Measurements from ENCODE around the gene AGBL1. TPM values are rescaled to one million over a fixed set of nuclear protein-coding genes. Genes with fewer than 3 reads are reported as not detected.
"Not testable (repeated sequence)": the region's sequence is repeated elsewhere in the genome, so short reads cannot be mapped to it uniquely, and the experiment has no call there.

Gene AGBL1
- total RNA-seq, 1 donor from 2014 or later, result not detected

- DNase-seq (ENCODE audit: low spot score), result no peak
Observed at GRCh38 chr15:86399041-86399954, 319.6 kb downstream of the AGBL1 start.

- no peak for DNase-seq (ENCODE audit: low spot score)
Observed at GRCh38 chr15:86403221-86403620, 323.6 kb downstream of the AGBL1 start.

GRCh38 chr15:86403914-86404583, 324.4 kb downstream of the AGBL1 start:
- DNase-seq (ENCODE audit: low spot score), result no peak

GRCh38 chr15:86408261-86408660, 328.6 kb downstream of the AGBL1 start:
- no peak for DNase-seq (ENCODE audit: low spot score)

GRCh38 chr15:86411916-86412315, 332.2 kb downstream of the AGBL1 start:
- DNase-seq (ENCODE audit: low spot score), result no peak

- no peak for DNase-seq (ENCODE audit: low spot score)
Observed at GRCh38 chr15:86413191-86413590, 333.5 kb downstream of the AGBL1 start.

- DNase-seq (ENCODE audit: low spot score), result no peak
Observed at GRCh38 chr15:86425746-86426145, 346.1 kb downstream of the AGBL1 start.

- DNase-seq (ENCODE audit: low spot score), result no peak
Observed at GRCh38 chr15:86432861-86433260, 353.2 kb downstream of the AGBL1 start.

- no peak for DNase-seq (ENCODE audit: low spot score)
Observed at GRCh38 chr15:86433983-86434382, 354.3 kb downstream of the AGBL1 start.

GRCh38 chr15:86439614-86440013, 359.9 kb downstream of the AGBL1 start:
- no peak for DNase-seq (ENCODE audit: low spot score)

- no peak for DNase-seq (ENCODE audit: low spot score)
Observed at GRCh38 chr15:86444527-86444926, 364.9 kb downstream of the AGBL1 start.

GRCh38 chr15:86445579-86446252, 366.0 kb downstream of the AGBL1 start:
- no peak for DNase-seq (ENCODE audit: low spot score)

GRCh38 chr15:86446253-86446640, 366.6 kb downstream of the AGBL1 start:
- no peak for DNase-seq (ENCODE audit: low spot score)

GRCh38 chr15:86465470-86466039, 385.9 kb downstream of the AGBL1 start:
- DNase-seq (ENCODE audit: low spot score), result not testable (repeated sequence)

- no peak for DNase-seq (ENCODE audit: low spot score)
Observed at GRCh38 chr15:86481720-86482119, 402.0 kb downstream of the AGBL1 start.

GRCh38 chr15:86483936-86484335, 404.3 kb downstream of the AGBL1 start:
- no peak for DNase-seq (ENCODE audit: low spot score)

- DNase-seq (ENCODE audit: low spot score), result no peak
Observed at GRCh38 chr15:86488046-86488445, 408.4 kb downstream of the AGBL1 start.

GRCh38 chr15:86489981-86490380, 410.3 kb downstream of the AGBL1 start:
- no peak for DNase-seq (ENCODE audit: low spot score)

GRCh38 chr15:86491118-86491517, 411.4 kb downstream of the AGBL1 start:
- no peak for DNase-seq (ENCODE audit: low spot score)

- DNase-seq (ENCODE audit: low spot score), result no peak
Observed at GRCh38 chr15:86493884-86494283, 414.2 kb downstream of the AGBL1 start.

GRCh38 chr15:86494475-86494874, 414.8 kb downstream of the AGBL1 start:
- DNase-seq (ENCODE audit: low spot score), result no peak

- DNase-seq (ENCODE audit: low spot score), result no peak
Observed at GRCh38 chr15:86502301-86502700, 422.6 kb downstream of the AGBL1 start.

Measured in ureter (tissue), 1 donor.